HepG2 (cell line): ENCODE data around the gene ARF5. TPM values are rescaled to one million over a fixed set of nuclear protein-coding genes. Genes with fewer than 3 reads are reported as not detected.

Source experiments
- ARNT2 ChIP-seq: sonication (generic); formaldehyde crosslinking; IDR thresholded peaks from 2 replicates; pipeline ENCODE4 v1.8.0; 2022; ENCODE audit warnings: mild to moderate bottlenecking, low read depth, missing genetic modification reagents, moderate library complexity
- ATF1 ChIP-seq: IDR thresholded peaks from 2 replicates; pipeline ENCODE4 v1.6.1; 2016; ENCODE audit warnings: mild to moderate bottlenecking, control low read depth
- DDIT3 ChIP-seq: sonication (generic); formaldehyde crosslinking; IDR thresholded peaks from 2 replicates; pipeline ENCODE4 v1.4.0; 2020; ENCODE audit warnings: mild to moderate bottlenecking, missing genetic modification reagents
- ETV5 ChIP-seq: IDR thresholded peaks from 2 replicates; pipeline ENCODE4 v1.6.1; 2018; ENCODE audit warnings: missing biosample characterization, missing genetic modification reagents, inconsistent platforms, borderline replicate concordance
- FOXO1 ChIP-seq: sonication (generic); formaldehyde crosslinking; IDR thresholded peaks from 2 replicates; pipeline ENCODE4 v1.4.0; 2020; ENCODE audit warnings: missing genetic modification reagents
- FOXO4 ChIP-seq: sonication (generic); formaldehyde crosslinking; conservative IDR thresholded peaks from 2 replicates; pipeline ENCODE4 v1.8.1; 2023; ENCODE audit warnings: missing genetic modification reagents
- GMEB1 ChIP-seq: sonication (generic); formaldehyde crosslinking; IDR thresholded peaks from 2 replicates; pipeline ENCODE4 v1.5.1; 2020; ENCODE audit warnings: missing genetic modification reagents, mild to moderate bottlenecking, borderline replicate concordance
- HDAC1 ChIP-seq: sonication (generic); formaldehyde crosslinking; IDR thresholded peaks from 2 replicates; pipeline ENCODE4 v1.5.1; 2020; ENCODE audit warnings: mild to moderate bottlenecking, missing genetic modification reagents
- MXD1 ChIP-seq: sonication (generic); formaldehyde crosslinking; IDR thresholded peaks from 2 replicates; pipeline ENCODE4 v1.4.0; 2020; ENCODE audit warnings: mild to moderate bottlenecking, missing genetic modification reagents
- PHF8 ChIP-seq: sonication (generic); formaldehyde crosslinking; IDR thresholded peaks from 2 replicates; pipeline ENCODE4 v1.5.0; 2020; ENCODE audit warnings: missing genetic modification reagents
- POLR2AphosphoS5 ChIP-seq: IDR thresholded peaks from 2 replicates; pipeline ENCODE4 v1.6.1; 2012; ENCODE audit warnings: low read depth, low read length
- RARG ChIP-seq: sonication (generic); formaldehyde crosslinking; IDR thresholded peaks from 2 replicates; pipeline ENCODE4 v1.4.0; 2020; ENCODE audit warnings: low read depth, mild to moderate bottlenecking, missing genetic modification reagents
- SP2 ChIP-seq: sonication (generic); formaldehyde crosslinking; IDR thresholded peaks from 2 replicates; pipeline ENCODE4 v1.5.1; 2020; ENCODE audit warnings: mild to moderate bottlenecking, missing genetic modification reagents
- YEATS2 ChIP-seq: sonication (generic); formaldehyde crosslinking; IDR thresholded peaks from 2 replicates; pipeline ENCODE4 v1.4.0; 2020; ENCODE audit warnings: missing genetic modification reagents, borderline replicate concordance
- ZFP36L2 ChIP-seq: sonication (generic); formaldehyde crosslinking; IDR thresholded peaks from 2 replicates; pipeline ENCODE4 v1.4.0; 2020; ENCODE audit warnings: missing genetic modification reagents
- ZNF329 ChIP-seq: sonication (generic); formaldehyde crosslinking; IDR thresholded peaks from 2 replicates; pipeline ENCODE4 v1.9.0; 2021; ENCODE audit warnings: low read depth, mild to moderate bottlenecking, missing genetic modification reagents
- ZNF792 ChIP-seq: IDR thresholded peaks from 2 replicates; pipeline ENCODE4 v1.6.1; 2016
- ZSCAN25 ChIP-seq: sonication (generic); formaldehyde crosslinking; IDR thresholded peaks from 2 replicates; pipeline ENCODE4 v1.8.0; 2022; ENCODE audit warnings: mild to moderate bottlenecking, missing genetic modification reagents
- polyA plus RNA-seq, 8 experiments: library from polyadenylated mRNA; depleted of rRNA in 3 of 8; stranded (reverse) in 7 of 8; unstranded in 1 of 8; fragments of >200 nt; fragmentation: Illumina TruSeq in 4 of 8; extraction: Trizol in 4 of 8; gene quantifications; 2 replicates each; pipeline versions ENCODE4 v1.2.1 to v1.2.3, GENCODE V29; 2011 to 2016; ENCODE audit warnings: low read depth in 4 of 8, missing spikeins in 1 of 8, mixed read lengths in 1 of 8; ENCODE audit not compliant: insufficient read depth in 1 of 8
- total RNA-seq, 5 experiments: library from RNA; depleted of rRNA; stranded (reverse); fragments of >200 nt; fragmentation: Illumina TruSeq; extraction: Trizol; gene quantifications; 2 replicates each; pipeline ENCODE4 v1.2.3, GENCODE V29; 2016; ENCODE audit warnings: low read depth in 1 of 5

The ARF5 gene
- total and polyA plus RNA-seq, 2 of the 13 experiments (the other 11 are each of a cell fraction or from before 2014, with no cell fraction given) = 109 to 135 TPM

GRCh38 chr7:127585044-127585953 lies 2.9 kb upstream of the ARF5 start, which contains the start of gene GCC1 (continued):
- TF ChIP-seq SP2 (CRISPR knock-in tag) (peak; percentile 54; the same call in 1 of the 2 replicates), YEATS2 (CRISPR knock-in tag) (peak; percentile 82; the same call in 1 of the 2 replicates), GMEB1 (peak; percentile 56; the same call in 1 of the 2 replicates), ZSCAN25 (CRISPR knock-in tag) (no peak), ZNF792 (CRISPR knock-in tag) (peak; percentile 74), RARG (CRISPR knock-in tag) (0 out of 2 replicates have a peak, but pooled peaks have one; percentile 46), ATF1 (CRISPR knock-in tag) (peak; percentile 92), MXD1 (CRISPR knock-in tag) (peak; percentile 82), HDAC1 (CRISPR knock-in tag) (peak; percentile 94), ARNT2 (CRISPR knock-in tag) (peak; percentile 76; the same call in 1 of the 2 replicates), POLR2AphosphoS5 (peak; percentile 86), ETV5 (CRISPR knock-in tag) (peak; percentile 59; the same call in 1 of the 2 replicates), DDIT3 (no peak), PHF8 (CRISPR knock-in tag) (peak; percentile 97), ZNF329 (CRISPR knock-in tag) (peak; percentile 70; the same call in 1 of the 2 replicates), ZFP36L2 (CRISPR knock-in tag) (peak; percentile 42; the same call in 1 of the 2 replicates), FOXO1 (CRISPR knock-in tag) (0 out of 2 replicates have a peak, but pooled peaks have one; percentile 17), FOXO4 (CRISPR knock-in tag) (peak; percentile 92; the same call in 1 of the 2 replicates)
